ENCODE results near the gene RARA. TPM values are rescaled to one million over a fixed set of nuclear protein-coding genes. Genes with fewer than 3 reads are reported as not detected.
"Not testable (repeated sequence)": the region's sequence is repeated elsewhere in the genome, so short reads cannot be mapped to it uniquely, and the experiment has no call there.

Gene RARA
- total RNA-seq, 2 experiments from 2014 or later: 34.7 to 36.2 TPM

- peaks cover 27% of the 10 kb centered on the region for H3K4me1 Mint-ChIP-seq (ENCODE audit: low read depth)
- no peak for TF ChIP-seq CTCF (IDR thresholded peaks at IDR 0.05)
- POLR2A ChIA-PET: interaction anchor here (0.8 to 1.3 kb wide), 3 partner anchors 10 to 52 kb away, joined by 3 to 4 read pairs (median 3); no protein-coding TSS in a partner anchor
- CTCF ChIA-PET: interaction anchor here (0.6 to 2.4 kb wide), 4 partner anchors 9 to 105 kb away, joined by 3 to 12 read pairs (median 3); no protein-coding TSS in a partner anchor
- intact Hi-C loops (cut with micrococcal nuclease): no loop called here
- ATAC-seq (peak; percentile 81), DNase-seq (peak; percentile 54)
- no peak overlapping the region for H3K4me3 Mint-ChIP-seq
- H3K27ac Mint-ChIP-seq: no peak overlapping the region
- H3K9me3 Mint-ChIP-seq: no peaks in the 10 kb centered on the region
- H3K36me3 Mint-ChIP-seq (ENCODE audit: low read depth): no peaks in the 10 kb centered on the region
- no peaks in the 10 kb centered on the region for H3K27me3 Mint-ChIP-seq
These were observed 62.4 kb downstream of the RARA start for GRCh38 chr17:40371261-40371929.

GRCh38 chr17:40372031-40372430 lies 63.1 kb downstream of the RARA start:
- TF ChIP-seq CTCF (IDR thresholded peaks at IDR 0.05): no peak
- no peak overlapping the region for H3K4me3 Mint-ChIP-seq
- no peaks in the 10 kb centered on the region for H3K9me3 Mint-ChIP-seq
- peaks cover 3% of the 10 kb centered on the region for H3K27me3 Mint-ChIP-seq
- POLR2A ChIA-PET: interaction anchor here (0.8 to 1.3 kb wide), 3 partner anchors 10 to 53 kb away, joined by 3 to 4 read pairs (median 3); no protein-coding TSS in a partner anchor
- peaks cover 34% of the 10 kb centered on the region for H3K4me1 Mint-ChIP-seq (ENCODE audit: low read depth)
- DNase-seq (no peak), ATAC-seq (no peak)
- no peak overlapping the region for H3K27ac Mint-ChIP-seq
- H3K36me3 Mint-ChIP-seq (ENCODE audit: low read depth): no peaks in the 10 kb centered on the region
- CTCF ChIA-PET: interaction anchor here (0.6 to 2.4 kb wide), 4 partner anchors 9 to 161 kb away, joined by 3 to 12 read pairs (median 3); no protein-coding TSS in a partner anchor
- intact Hi-C loops (cut with micrococcal nuclease): no loop called here

- ATAC-seq; H3K9me3 Mint-ChIP-seq; H3K4me3 Mint-ChIP-seq; intact Hi-C loops (cut with micrococcal nuclease); H3K27me3 Mint-ChIP-seq; DNase-seq; H3K36me3 Mint-ChIP-seq (ENCODE audit: low read depth): not testable (repeated sequence)
- Mint-ChIP-seq H3K27ac (peak overlapping the region; percentile 13), H3K4me1 (ENCODE audit: low read depth) (peaks cover 35% of the 10 kb centered on the region)
- POLR2A ChIA-PET: interaction anchor here (1.3 to 1.5 kb wide), 2 partner anchors 27 to 161 kb away, joined by 3 to 4 read pairs; no protein-coding TSS in a partner anchor
- CTCF ChIA-PET: interaction anchor here (0.8 to 2.4 kb wide), 5 partner anchors 10 to 187 kb away, joined by 3 to 12 read pairs (median 3); no protein-coding TSS in a partner anchor
These were observed 63.7 kb downstream of the RARA start for GRCh38 chr17:40372644-40373043.

- H3K27ac Mint-ChIP-seq: no peak overlapping the region
- peak; percentile 69 for ATAC-seq
These were observed 64.3 kb downstream of the RARA start for GRCh38 chr17:40373324-40373723.

GRCh38 chr17:40373999-40374398 lies 65.0 kb downstream of the RARA start:
- Mint-ChIP-seq H3K27me3 (peaks cover 3% of the 10 kb centered on the region), H3K27ac (no peak overlapping the region), H3K9me3 (no peaks in the 10 kb centered on the region), H3K36me3 (ENCODE audit: low read depth) (no peaks in the 10 kb centered on the region), H3K4me1 (ENCODE audit: low read depth) (peaks cover 35% of the 10 kb centered on the region), H3K4me3 (no peak overlapping the region)
- no peak for TF ChIP-seq CTCF (IDR thresholded peaks at IDR 0.05)
- DNase-seq: no peak
- intact Hi-C loops (cut with micrococcal nuclease): no loop called here
- POLR2A ChIA-PET: interaction anchor here (1.5 kb wide), 1 partner anchor 160 kb away, joined by 4 read pairs; no protein-coding TSS in a partner anchor
- ATAC-seq: no peak
- CTCF ChIA-PET: interaction anchor here (1.0 to 2.4 kb wide), 3 partner anchors 11 to 181 kb away, joined by 4 to 12 read pairs (median 4); no protein-coding TSS in a partner anchor

More at GRCh38 chr17:40373324-40373723, 64.3 kb downstream of the RARA start:
- intact Hi-C loops (cut with micrococcal nuclease): no loop called here
- ChIA-PET POLR2A (interaction anchor here (1.5 kb wide), 1 partner anchor 160 kb away, joined by 4 read pairs; no protein-coding TSS in a partner anchor), CTCF (interaction anchor here (0.8 to 2.4 kb wide), 5 partner anchors 10 to 186 kb away, joined by 3 to 12 read pairs (median 3); no protein-coding TSS in a partner anchor)
- Mint-ChIP-seq H3K4me3 (no peak overlapping the region), H3K9me3 (no peaks in the 10 kb centered on the region), H3K27me3 (peaks cover 3% of the 10 kb centered on the region), H3K4me1 (ENCODE audit: low read depth) (peaks cover 35% of the 10 kb centered on the region), H3K36me3 (ENCODE audit: low read depth) (no peaks in the 10 kb centered on the region)
- TF ChIP-seq CTCF (IDR thresholded peaks at IDR 0.05): no peak
- no peak for DNase-seq

Measured in activated CD8-positive, alpha-beta T cell treated with anti-CD3 and anti-CD28 coated beads for 36 hours (primary cell).